Tongue (tissue), 2 donors: ENCODE data around the gene EMC7. TPM values are rescaled to one million over a fixed set of nuclear protein-coding genes. Genes with fewer than 3 reads are reported as not detected.

Experiments
- DNase-seq: peaks from one replicate; pipeline ENCODE4 v3.0.0-alpha.2; 2015
- total RNA-seq: library from RNA; depleted of rRNA; stranded (reverse); fragments of >200 nt; gene quantifications from one replicate; pipeline ENCODE4 v1.2.3, GENCODE V29; 2014

EMC7 gene
- total RNA-seq, 1 donor from 2014 or later = 24.8 TPM

GRCh38 chr15:34038023-34038870 lies 63.4 kb downstream of the EMC7 start:
- DNase-seq = peak; percentile 91

Other genes with a start within 250 kb of the EMC7 start
- gene CHRM5, start 133.4 kb downstream of the EMC7 start, total RNA-seq = not detected
- gene AVEN, start 62.7 kb downstream of the EMC7 start, total RNA-seq = 12.0 TPM
- 1.3 TPM for gene PGBD4, start 221 bp upstream of the EMC7 start, total RNA-seq
- gene KATNBL1, start 108.2 kb upstream of the EMC7 start, total RNA-seq = 102 TPM
- gene EMC4, start 123.2 kb upstream of the EMC7 start, total RNA-seq = 83.1 TPM
- gene SLC12A6, start 235.9 kb upstream of the EMC7 start, total RNA-seq = 28.1 TPM
- gene NOP10, start 241.3 kb upstream of the EMC7 start, total RNA-seq = 64.8 TPM
- not detected for gene NUTM1, start 241.5 kb upstream of the EMC7 start, total RNA-seq